ENCODE measurements around the gene FAM118B. TPM values are rescaled to one million over a fixed set of nuclear protein-coding genes. Genes with fewer than 3 reads are reported as not detected.

Gene FAM118B
- total and polyA plus RNA-seq, 2 of the 4 experiments (the other 2 are of a cell fraction), result 20.0 to 27.2 TPM

DNA sequence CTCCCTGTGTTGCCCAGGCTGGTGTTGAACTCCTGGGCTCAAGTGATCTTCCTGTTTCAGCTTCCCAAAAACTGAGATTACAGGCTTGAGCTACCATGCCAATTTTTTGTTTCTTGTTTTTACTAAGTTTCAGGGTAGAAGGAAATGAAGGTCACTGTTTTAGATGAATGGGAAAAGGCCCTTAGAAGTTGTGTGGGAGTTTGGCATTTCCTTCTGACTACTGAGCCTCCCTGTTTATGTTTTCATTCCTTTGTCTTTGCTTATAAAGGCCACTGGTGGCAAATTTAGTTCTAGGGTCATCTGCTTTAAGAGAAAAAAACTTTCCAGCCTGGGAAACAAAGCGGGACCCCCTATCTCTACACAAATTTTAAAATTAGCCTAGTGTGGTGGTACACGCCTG is 35.1 kb downstream of the FAM118B start:
- Histone ChIP-seq H3K56ac (ENCODE audit: extremely low read depth, insufficient read depth, low read length) (no peak overlapping the region), H3K27ac (ENCODE audit: insufficient read depth, low read length) (peak overlapping the region; percentile 55; the same call in 1 of the 2 replicates), H4K8ac (ENCODE audit: low read depth in 2 of 2, low read length in 2 of 2) (peak overlapping the region in 1 of 2 experiments; percentile 56; a peak in 1 of 4 replicates), H3K9me1 (ENCODE audit: insufficient read depth, low read length) (peaks cover 3% of the 10 kb centered on the region), H2BK5ac (ENCODE audit: low read depth, low read length, poor library complexity, severe bottlenecking) (peak overlapping the region; percentile 81), H3K4me3 (ENCODE audit: insufficient read depth, low read depth, low read length) (no peak overlapping the region), H3K4me1 (ENCODE audit: control insufficient read depth, insufficient read depth, low read length) (peaks cover 8% of the 10 kb centered on the region), H2BK15ac (ENCODE audit: low read depth, low read length) (no peak overlapping the region), H3K9me3 (ENCODE audit: control insufficient read depth, insufficient read depth, low read length) (no peaks in the 10 kb centered on the region), H3K9ac (ENCODE audit: low read depth, low read length) (no peak overlapping the region), H2BK120ac (ENCODE audit: low read depth, low read length) (peak overlapping the region; percentile 64; the same call in 1 of the 2 replicates), H4K91ac (ENCODE audit: insufficient read depth, low read depth, low read length) (peak overlapping the region; percentile 27; the same call in 1 of the 2 replicates), H3K79me1 (ENCODE audit: low read depth in 1 of 2, low read length in 2 of 2) (peaks cover 3 to 16% of the 10 kb centered on the region in 2 experiments; a peak in 3 of 4 replicates), H2AK9ac (replicated peaks; ENCODE audit: low read depth, low read length, poor library complexity) (no peak overlapping the region), H3K14ac (replicated peaks; ENCODE audit: low read depth, low read length) (peak overlapping the region; percentile 76; the same call in 1 of the 2 replicates), H3K27me3 (ENCODE audit: control insufficient read depth, insufficient read depth, low read length) (no peaks in the 10 kb centered on the region), H3K18ac (ENCODE audit: low read depth, low read length) (peak overlapping the region; percentile 29; the same call in 1 of the 2 replicates), H2BK20ac (ENCODE audit: low read depth, low read length) (0 out of 2 replicates have a peak overlapping the region, but pooled peaks have one; percentile 21), H3K4ac (ENCODE audit: low read depth, low read length) (peak overlapping the region; percentile 80), H3K36me3 (ENCODE audit: control insufficient read depth, insufficient read depth, low read length) (peaks cover 12% of the 10 kb centered on the region), H4K20me1 (ENCODE audit: insufficient read depth, low read length) (no peaks in the 10 kb centered on the region), H2AFZ (replicated peaks; ENCODE audit: low read length, poor library complexity) (no peak overlapping the region), H4K5ac (ENCODE audit: low read depth, low read length) (peak overlapping the region; percentile 44; the same call in 1 of the 2 replicates), H3K23ac (ENCODE audit: low read depth, low read length) (no peak overlapping the region), H3K4me2 (ENCODE audit: low read depth, low read length) (peak overlapping the region; percentile 27), H2AK5ac (ENCODE audit: low read depth, low read length) (peak overlapping the region; percentile 85)
- intact Hi-C loops (cut with micrococcal nuclease) (no loop called here), dilution Hi-C loops (cut with HindIII; ENCODE audit: low sequenced_read_pairs, unreplicated experiment) (no loop called here), in situ Hi-C loops (cut with MboI; ENCODE audit: low sequenced_read_pairs) (no loop called here)
- BruUV-seq (replicated peaks), result no TSS peak
- ChIA-PET CTCF (no interaction called here), POLR2A (ENCODE audit: unreplicated experiment) (no interaction called here)
- peak; percentile 86 for ATAC-seq (ENCODE audit: low read depth)
- no peak for TF ChIP-seq CEBPB (IDR thresholded peaks at IDR 0.05; ENCODE audit: low read depth, low read length)
- peak; percentile 59 for DNase-seq
- no CpG with 5 or more reads among the region's 2 CpGs for WGBS, 2 experiments (ENCODE audit: extremely low coverage in 2 of 2, insufficient read length in 1 of 2)
